GM21367 (cell line): ENCODE results near the gene SMIM35.
A peak's percentile ranks its signal among the peaks of the same experiment; 100 is the strongest.

Experiments used
- ATAC-seq: cut with Tn5 transposase; IDR thresholded peaks from one replicate; pipeline ENCODE4 v1.9.1; 2021; ENCODE audit not compliant: unreplicated experiment

SMIM35 gene

DNA sequence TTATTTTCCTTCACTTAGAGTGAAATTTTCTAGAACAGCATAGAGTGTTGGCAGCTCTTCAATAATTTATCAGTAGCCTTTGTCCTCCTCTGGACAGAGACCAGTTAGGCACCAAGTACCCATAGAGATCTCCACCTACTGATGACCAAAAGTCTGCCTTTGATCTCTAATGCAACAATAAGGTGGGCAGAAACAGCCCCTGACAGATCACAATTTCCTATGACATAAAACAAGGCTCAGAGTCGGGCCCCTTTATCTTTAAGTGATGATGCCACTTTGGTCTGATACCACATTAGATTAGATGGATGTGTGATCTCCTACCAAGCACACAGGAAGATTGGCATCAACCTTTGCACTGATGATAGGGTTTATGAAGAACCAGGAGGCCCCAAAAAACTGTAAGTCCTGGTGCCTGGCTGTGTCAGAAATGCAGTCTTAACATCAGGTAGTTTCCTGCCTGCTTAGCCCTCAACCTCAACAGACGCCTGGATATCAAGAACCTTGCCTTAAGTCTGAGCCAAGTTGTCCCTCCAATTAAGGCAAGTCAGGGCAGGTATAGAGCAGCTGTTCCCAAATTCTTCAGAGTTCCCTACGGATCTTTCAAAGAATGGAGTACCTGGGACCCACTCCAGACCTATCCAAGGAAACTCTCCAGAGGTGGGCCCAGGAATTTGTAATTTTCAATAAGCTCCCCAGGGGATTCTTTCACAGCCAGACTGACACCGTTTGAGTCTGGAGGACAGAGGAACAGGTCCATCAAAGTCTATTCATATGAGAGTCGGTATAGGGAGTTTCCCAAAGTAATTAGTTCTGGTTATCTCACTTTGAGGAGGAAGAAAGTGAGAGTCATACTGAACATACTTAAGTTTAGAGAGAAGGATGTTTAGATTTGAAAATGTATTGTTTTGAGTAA lies 40.5 kb downstream of the SMIM35 start:
- no peak for ATAC-seq

DNA sequence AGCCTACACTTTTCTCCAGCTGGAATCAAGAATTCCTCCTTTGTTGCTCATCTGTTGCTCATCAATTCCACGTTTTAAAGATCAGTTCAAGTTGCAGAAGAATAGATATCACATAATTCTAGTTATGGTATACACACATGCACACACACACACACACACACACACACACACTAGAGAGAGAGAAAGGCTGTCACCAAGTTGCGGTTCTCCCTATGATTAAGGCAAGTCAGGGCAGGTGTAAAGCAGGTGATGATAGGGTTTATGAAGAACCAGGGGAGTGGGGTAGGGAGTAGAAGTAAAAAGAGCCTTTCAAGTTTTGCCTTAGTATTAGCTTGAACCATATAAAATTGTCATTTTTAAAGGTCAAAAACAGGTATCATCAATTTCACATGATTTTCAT lies 41.6 kb downstream of the SMIM35 start:
- ATAC-seq: no peak

GRCh38 chr11:118042796-118043195 lies 44.0 kb downstream of the SMIM35 start:
- no peak for ATAC-seq

- ATAC-seq: no peak
Observed at GRCh38 chr11:118042141-118042540, 44.6 kb downstream of the SMIM35 start.

DNA sequence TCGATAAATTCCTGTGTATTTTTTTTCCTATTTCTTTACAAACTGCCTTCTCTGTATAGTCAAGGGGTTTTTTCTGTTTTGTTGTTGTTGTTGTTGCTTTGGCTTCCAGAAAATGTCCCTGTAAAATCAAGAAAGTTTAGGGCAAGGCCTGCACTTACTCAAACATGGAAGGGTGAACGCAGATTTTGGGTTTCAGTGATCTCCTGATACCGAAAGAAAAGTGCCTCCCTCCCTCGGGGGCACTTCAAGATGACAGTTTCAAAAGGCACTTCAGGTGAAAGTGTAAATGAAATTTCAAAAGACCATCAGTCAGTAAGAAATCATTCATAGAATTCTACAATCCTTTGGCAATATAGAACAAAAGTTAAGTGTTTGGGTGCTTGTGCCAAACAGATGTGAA lies 53.3 kb downstream of the SMIM35 start:
- no peak for ATAC-seq

- ATAC-seq: no peak
Observed at GRCh38 chr11:118028626-118029025, 58.1 kb downstream of the SMIM35 start.

- ATAC-seq: no peak
Observed at GRCh38 chr11:118027694-118028093, 59.1 kb downstream of the SMIM35 start.

- no peak for ATAC-seq
Observed at GRCh38 chr11:118021146-118021545, 65.6 kb downstream of the SMIM35 start.

- ATAC-seq: no peak
Observed at GRCh38 chr11:118018401-118018800, 68.4 kb downstream of the SMIM35 start.

GRCh38 chr11:118017631-118018315 lies 69.0 kb downstream of the SMIM35 start:
- no peak for ATAC-seq

DNA sequence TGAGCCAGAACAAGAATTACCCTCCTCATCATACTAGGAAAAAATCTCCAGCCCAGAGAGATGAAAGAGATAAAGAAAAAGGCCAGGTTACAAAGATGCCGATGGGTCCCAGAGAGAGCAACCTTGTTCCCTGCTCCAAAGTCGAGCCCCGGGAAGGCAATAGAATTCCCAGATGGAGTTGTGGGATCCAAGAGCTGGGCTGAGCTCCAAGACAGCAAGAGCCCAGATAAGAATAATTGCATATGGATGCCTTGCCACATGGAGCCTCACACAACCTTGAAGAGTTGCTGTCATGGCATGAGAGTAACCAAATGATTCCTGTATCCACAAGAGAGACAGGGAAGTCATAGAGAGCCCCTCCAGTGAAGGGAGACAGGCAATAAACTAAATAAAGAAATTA lies 69.7 kb downstream of the SMIM35 start:
- no peak for ATAC-seq

DNA sequence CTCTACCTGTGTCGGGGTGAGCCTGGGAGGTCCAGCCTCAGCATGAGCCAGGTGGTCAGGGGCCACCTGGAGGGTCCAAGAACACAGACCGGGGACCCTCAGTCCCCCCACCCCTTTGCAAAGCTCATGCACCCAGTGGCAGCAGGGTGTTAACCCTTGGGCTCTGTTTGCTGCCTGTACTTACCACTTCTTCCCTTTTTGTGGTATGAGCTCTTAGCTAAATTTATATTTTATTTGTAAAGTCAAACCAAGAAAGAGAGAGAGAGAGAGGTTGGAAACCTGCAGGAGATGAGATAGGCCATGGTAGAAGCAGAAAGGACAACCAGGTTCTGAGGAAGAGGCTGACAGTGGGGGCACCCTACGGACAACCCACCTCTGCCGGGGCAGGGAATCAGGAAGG lies 70.7 kb downstream of the SMIM35 start:
- no peak for ATAC-seq

- no peak for ATAC-seq
Observed at GRCh38 chr11:118015385-118015841, 71.3 kb downstream of the SMIM35 start.

DNA sequence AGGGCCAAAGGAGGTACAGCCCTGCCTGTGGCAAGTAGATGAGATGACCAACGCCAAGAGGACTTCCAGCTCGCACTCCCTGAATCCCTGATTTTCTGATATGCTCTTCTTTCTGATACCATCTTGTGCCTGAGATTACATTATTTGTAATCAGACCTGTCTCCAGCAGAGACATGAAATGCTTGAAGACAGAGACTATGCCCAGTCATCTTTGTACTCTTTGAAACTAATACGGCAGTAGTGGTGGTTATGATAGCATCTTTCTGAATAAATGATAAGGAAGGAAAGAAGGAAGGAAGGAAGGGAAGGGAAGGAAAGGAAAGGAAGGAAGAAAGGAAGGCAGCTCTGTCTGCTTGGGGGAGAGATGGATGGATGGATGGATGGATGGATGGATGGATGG lies 72.7 kb downstream of the SMIM35 start:
- no peak for ATAC-seq

- no peak for ATAC-seq
Observed at GRCh38 chr11:118012083-118012669, 74.6 kb downstream of the SMIM35 start.

DNA sequence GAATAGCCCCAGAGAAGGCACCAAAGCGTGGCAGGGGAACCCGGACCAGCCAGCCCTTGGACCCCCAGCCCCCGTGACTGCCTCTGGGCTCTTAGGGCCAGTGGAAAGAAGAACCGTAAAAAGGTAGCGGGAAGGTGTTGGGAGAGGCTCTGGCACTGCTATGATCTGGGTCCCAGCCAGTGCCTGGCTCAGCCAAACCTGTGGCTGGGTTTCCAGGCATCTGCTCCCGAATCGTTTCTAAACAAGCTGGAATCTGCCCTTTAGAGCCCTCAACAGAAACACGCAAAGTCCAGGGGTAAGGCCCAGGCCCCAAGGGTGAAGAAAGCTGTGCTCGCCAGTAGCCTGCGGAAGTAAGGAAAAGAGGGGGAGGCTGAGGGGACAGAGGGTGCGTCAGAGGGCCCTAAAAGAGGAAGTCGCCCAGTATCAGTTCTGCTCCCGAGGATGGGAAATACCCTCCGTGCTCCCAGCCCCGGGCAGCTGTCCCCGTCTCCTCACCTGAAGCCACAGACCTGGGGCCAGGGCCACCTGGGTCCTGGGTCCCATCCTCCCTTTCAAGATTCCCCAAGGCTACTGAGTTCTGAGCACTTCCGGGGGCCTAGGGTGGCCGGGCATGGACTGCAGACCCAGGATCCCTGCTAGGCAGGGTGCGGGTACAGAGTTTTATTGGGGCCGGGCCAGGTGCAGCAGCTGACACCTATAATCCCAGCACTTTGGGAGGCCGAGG lies 75.9 kb downstream of the SMIM35 start:
- peak; percentile 65 for ATAC-seq

DNA sequence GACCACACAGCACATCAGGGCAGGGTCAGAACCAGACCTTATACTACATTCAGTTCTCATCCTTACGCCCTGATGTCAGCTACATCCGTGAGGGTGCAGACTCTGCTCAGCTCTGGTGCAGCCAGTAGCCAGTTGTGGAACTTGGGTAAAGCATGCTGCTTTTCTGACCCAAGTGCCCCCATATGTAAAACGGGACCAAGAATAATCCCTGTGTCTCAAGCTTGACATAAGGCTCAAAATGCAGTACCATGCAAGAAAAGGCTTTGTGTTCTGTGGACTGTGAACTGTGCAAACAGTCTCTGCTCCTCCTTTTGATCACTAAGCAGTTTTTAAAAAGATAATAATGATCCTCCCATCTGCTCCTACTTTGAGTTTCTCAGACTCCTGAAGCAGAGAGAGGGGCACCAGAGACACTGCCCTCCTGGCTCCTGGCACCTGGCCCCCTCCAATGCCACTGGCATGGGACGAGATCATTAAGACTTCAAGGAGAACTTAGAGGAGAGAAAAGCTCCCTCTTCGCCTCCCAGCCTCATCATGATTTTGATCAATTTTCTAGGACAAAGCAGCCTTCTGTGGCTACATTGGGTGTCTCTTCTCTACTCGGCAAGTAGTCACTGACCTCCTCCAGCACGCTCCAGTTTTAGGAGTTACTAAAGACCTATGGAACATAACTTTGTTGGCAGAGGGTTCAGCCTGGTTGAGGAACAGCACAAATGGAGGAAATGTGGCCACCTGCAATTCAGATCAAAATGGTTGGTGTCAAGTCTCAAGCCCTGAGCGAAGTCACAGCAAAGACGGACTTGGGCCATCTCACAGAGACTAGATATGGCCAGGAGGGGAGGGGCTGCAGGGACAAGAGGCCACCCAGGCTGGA lies 76.7 kb downstream of the SMIM35 start:
- ATAC-seq: peak; percentile 1

DNA sequence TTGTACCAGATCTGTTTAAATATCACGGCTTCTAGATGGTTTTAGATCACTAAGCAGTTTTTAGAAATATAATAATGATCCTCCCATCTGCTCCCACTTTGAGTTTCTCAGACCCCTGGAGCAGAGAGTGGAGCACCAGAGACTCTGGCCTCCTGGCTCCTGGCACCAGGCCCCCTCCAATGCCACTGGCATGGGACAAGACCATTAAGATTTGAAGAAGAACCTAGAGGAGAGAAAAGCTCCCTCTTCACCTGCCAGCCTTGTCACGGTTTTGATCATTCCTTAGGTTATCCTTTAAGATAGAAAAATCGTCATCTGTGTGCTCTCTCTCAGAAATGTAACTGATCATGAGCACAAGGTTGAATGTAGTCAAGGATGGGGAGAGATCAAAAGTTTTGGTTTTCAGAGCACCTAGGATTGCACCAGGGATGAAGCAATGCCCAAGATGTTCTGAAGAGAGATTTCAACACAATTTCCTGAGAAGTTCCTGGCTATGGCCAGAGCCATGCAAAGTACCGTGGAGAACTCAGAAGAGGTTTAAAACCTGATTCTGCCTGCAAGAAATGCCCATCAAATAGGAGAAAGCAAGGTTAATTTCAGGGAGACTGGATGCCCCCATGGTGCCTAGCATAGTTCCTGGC lies 78.4 kb downstream of the SMIM35 start:
- no peak for ATAC-seq

DNA sequence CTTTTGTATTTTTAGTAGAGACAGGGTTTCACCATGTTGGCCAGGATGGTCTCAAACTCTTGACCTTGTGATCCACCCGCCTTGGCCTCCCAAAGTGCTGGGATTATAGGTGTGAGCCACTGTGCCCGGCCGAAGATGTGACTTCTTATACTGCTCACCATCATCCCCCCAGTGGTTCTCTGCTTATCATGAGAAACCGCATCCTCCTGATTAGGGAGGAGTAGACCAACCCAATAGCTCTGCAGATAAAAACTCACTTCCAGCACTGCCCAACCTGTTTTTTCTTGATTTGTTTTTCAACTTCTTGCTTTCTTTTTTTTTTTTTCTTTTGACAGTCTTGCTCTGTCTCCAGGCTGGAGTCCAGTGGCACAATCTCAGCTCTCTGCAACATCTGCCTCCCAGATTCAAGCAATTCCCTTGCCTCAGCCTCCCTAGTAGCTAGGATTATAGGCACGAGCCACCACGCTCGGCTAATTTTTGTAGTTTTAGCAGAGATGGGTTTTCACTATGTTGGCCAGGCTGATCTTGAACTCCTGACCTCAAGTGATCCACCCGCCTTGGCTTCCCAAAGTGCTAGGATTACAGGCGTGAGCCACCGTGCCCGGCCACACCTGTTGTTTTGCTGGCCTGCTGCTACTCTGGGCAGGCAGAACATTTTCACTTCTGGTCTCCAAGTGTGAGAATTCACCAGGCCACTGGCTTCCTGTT lies 79.0 kb downstream of the SMIM35 start:
- ATAC-seq: peak; percentile 37
